ENCODE measurements around the gene BIN2. TPM values are rescaled to one million over a fixed set of nuclear protein-coding genes. Genes with fewer than 3 reads are reported as not detected.

The BIN2 gene
- total RNA-seq, 8 experiments from 2014 or later = 0.14 to 3.0 (median 1.1) TPM; not detected in 3

GRCh38 chr12:51242120-51242519 is 81.9 kb downstream of the BIN2 start:
- Histone ChIP-seq H3K27ac (no peak overlapping the region), H3K4me1 (replicated peaks in 1 of 2) (peaks cover 4 to 5% of the 10 kb centered on the region in 2 donors), H3K4me3 (no peak overlapping the region)
- WGBS, 10 experiments = 88 to 100% (median 95%) methylated on average over 1 to 6 of the region's 7 CpGs
- in situ Hi-C loops (cut with MboI; ENCODE audit: low pct_unique_long_range_greater_than_20kb in 2 of 9, low sequenced_read_pairs in 9 of 9, unreplicated experiment in 9 of 9) = no loop called here
- no peak for ATAC-seq (replicated peaks in 6 of 8)

DNA sequence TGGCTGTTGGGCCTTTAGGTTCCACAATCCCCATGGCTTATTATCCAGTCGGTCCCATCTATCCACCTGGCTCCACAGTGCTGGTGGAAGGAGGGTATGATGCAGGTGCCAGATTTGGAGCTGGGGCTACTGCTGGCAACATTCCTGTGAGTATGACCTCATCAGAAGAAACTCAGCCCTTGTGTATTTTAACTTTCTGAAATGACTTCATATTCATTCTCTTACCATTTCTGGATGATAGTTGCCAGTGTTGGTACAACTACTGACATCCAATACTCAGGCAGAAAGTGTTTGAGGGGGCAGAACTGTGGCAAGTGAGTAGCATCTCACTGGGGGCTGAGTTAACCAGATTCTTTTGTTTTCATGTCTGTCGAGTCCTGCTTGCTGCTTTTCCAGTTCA is 83.0 kb downstream of the BIN2 start:
- H3K27ac ChIP-seq = no peak overlapping the region
- 71 to 100% (median 100%) methylated on average over 1 to 2 of the region's 2 CpGs; no CpG with 5 or more reads in 3 of the 10 experiments for WGBS, 10 experiments
- H3K4me1 ChIP-seq (replicated peaks in 1 of 2) = peaks cover 0 to 5% of the 10 kb centered on the region in 2 donors
- no peak overlapping the region for H3K4me3 ChIP-seq
- ATAC-seq (replicated peaks in 6 of 8) = no peak
- in situ Hi-C loops (cut with MboI; ENCODE audit: low pct_unique_long_range_greater_than_20kb in 2 of 9, low sequenced_read_pairs in 9 of 9, unreplicated experiment in 9 of 9) = no loop called here

DNA sequence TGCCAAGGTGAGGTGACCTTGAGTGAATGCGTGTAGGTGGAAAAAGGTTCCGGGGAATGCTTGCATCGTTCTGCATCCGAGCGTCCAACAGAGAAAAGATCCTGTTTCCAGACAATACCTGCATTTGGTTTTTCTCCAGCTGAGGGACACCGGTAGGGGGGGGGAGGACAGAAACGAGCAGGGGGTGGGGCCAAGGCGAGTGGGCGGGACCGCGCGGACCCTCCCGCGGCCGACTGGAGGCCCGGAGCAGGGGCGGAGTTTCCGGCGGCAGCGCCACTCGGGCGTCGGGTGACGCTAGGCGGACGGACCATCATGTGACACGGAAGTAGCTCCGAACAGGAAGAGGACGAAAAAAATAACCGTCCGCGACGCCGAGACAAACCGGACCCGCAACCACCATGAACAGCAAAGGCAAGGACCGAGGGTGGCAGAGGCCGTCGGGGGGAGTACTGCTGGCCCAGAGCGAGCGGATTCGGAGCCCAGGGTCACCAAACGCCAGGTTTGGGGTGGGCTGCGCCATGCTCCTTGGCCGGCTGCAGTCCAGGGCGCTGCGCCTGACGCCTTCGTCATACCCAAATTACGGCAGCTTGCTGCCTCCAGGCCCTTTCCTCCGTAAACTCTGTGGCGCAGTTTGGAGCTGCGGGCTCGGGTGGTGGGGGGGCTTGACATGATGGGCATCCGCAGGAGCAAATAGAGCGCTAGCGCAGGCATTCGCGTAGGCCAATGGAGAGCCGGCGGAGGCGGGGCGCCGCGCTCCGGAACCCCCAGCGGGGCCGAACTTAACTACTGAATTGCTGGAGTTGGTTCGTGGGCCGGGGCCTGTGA is 85.3 kb downstream of the BIN2 start, which contains the start of gene DAZAP2:
TSS of gene DAZAP2 (plus strand) at position 317 of the 825 bp plus-strand sequence. CDS start at position 399, 82 bp downstream.
- Histone ChIP-seq H3K27ac (peak within 1 kb of the TSS; percentile 97 to 99), H3K4me1 (replicated peaks in 1 of 2) (peaks cover 0 to 5% of the 10 kb centered on the region in 2 donors), H3K4me3 (peak within 1 kb of the TSS; percentile 93 to 100 (median 99))
- in situ Hi-C loops (cut with MboI; ENCODE audit: low pct_unique_long_range_greater_than_20kb in 2 of 9, low sequenced_read_pairs in 9 of 9, unreplicated experiment in 9 of 9) = no loop called here
- peak; percentile 87 to 97 (median 96) for ATAC-seq (replicated peaks in 6 of 8)
- 0 to 3% (median 0%) methylated on average over 1 to 17 of the region's 70 CpGs; no CpG with 5 or more reads in 5 of the 10 experiments for WGBS, 10 experiments

GRCh38 chr12:51238037-51238509 is 85.9 kb downstream of the BIN2 start:
- peak in 4 of 8 experiments; percentile 0 to 1 (median 0) for ATAC-seq (replicated peaks in 6 of 8)
- Histone ChIP-seq H3K4me3 (peak overlapping the region; percentile 93 to 100 (median 99)), H3K4me1 (replicated peaks in 1 of 2) (peaks cover 0 to 5% of the 10 kb centered on the region in 2 donors), H3K27ac (peak overlapping the region; percentile 66 to 71)
- in situ Hi-C loops (cut with MboI; ENCODE audit: low pct_unique_long_range_greater_than_20kb in 2 of 9, low sequenced_read_pairs in 9 of 9, unreplicated experiment in 9 of 9) = no loop called here
- 10 to 100% (median 39%) methylated on average over 1 to 8 of the region's 10 CpGs for WGBS, 10 experiments

- Histone ChIP-seq H3K4me1 (replicated peaks in 1 of 2) (no peaks in the 10 kb centered on the region), H3K27ac (no peak overlapping the region), H3K4me3 (no peak overlapping the region)
- no peak for ATAC-seq (replicated peaks in 6 of 8)
- WGBS, 10 experiments = 41 to 97% (median 87%) methylated on average over 3 to 5 of the region's 5 CpGs; no CpG with 5 or more reads in 1 of the 10 experiments
- in situ Hi-C loops (cut with MboI; ENCODE audit: low pct_unique_long_range_greater_than_20kb in 2 of 9, low sequenced_read_pairs in 9 of 9, unreplicated experiment in 9 of 9) = no loop called here
Observed at GRCh38 chr12:51234530-51234929, 89.4 kb downstream of the BIN2 start.

GRCh38 chr12:51232642-51233041 is 91.3 kb downstream of the BIN2 start:
- no peak for ATAC-seq (replicated peaks in 6 of 8)
- Histone ChIP-seq H3K4me3 (no peak overlapping the region), H3K27ac (no peak overlapping the region), H3K4me1 (replicated peaks in 1 of 2) (no peaks in the 10 kb centered on the region)
- in situ Hi-C loops (cut with MboI; ENCODE audit: low pct_unique_long_range_greater_than_20kb in 2 of 9, low sequenced_read_pairs in 9 of 9, unreplicated experiment in 9 of 9) = no loop called here

Other genes with a start within 250 kb of the BIN2 start
- gene CSRNP2, start 240.6 kb downstream of the BIN2 start, total RNA-seq = 10 to 100 TPM; 18.5 to 50.3 (median 30.2) TPM
- 10 to 100 TPM; 11.3 to 54.6 (median 24.3) TPM for gene TFCP2, start 151.0 kb downstream of the BIN2 start, total RNA-seq
- 10 to 100 TPM in 2 of 8 experiments, 1 to 10 TPM in 6; 3.2 to 28.7 (median 6.0) TPM for gene POU6F1, start 106.1 kb downstream of the BIN2 start, total RNA-seq
- 100 to 1,000 TPM in 6 of 8 experiments, 10 to 100 TPM in 2; 71.0 to 185 (median 128) TPM for gene DAZAP2, start 85.3 kb downstream of the BIN2 start, total RNA-seq
- 100 to 1,000 TPM in 1 of 8 experiments, 10 to 100 TPM in 2, 1 to 10 TPM in 4, under 1 TPM in 1; 0.79 to 110 (median 2.9) TPM for gene SMAGP, start 53.8 kb downstream of the BIN2 start, total RNA-seq
- gene CELA1, start 22.5 kb upstream of the BIN2 start, total RNA-seq = not detected
- 10 to 100 TPM in 3 of 8 experiments, under 1 TPM in 2, not detected in 3; 0.07 to 91.6 (median 50.3) TPM for gene GALNT6, start 67.2 kb upstream of the BIN2 start, total RNA-seq
- gene SLC4A8, start 100.7 kb upstream of the BIN2 start, total RNA-seq = 10 to 100 TPM in 5 of 8 experiments, 1 to 10 TPM in 3; 5.8 to 26.3 (median 19.8) TPM

Data from motor neuron (in vitro differentiated cells).